Parathyroid adenoma (tissue), 2 donors: Measurements from ENCODE around the gene ALCAM.
A peak's percentile ranks its signal among the peaks of the same experiment; 100 is the strongest.

Source experiments
- H2AFZ ChIP-seq: fragments of 300-600 bp; sonication (generic); one replicate; pipeline ENCODE4 v1.7.0; 2017; ENCODE audit warnings: antibody characterized with exemption, mild to moderate bottlenecking
- H3K27ac ChIP-seq: fragments of 300-600 bp; sonication (generic); one replicate; pipeline ENCODE4 v1.7.0; 2017
- H3K27me3 ChIP-seq: fragments of 300-600 bp; sonication (generic); one replicate; pipeline ENCODE4 v1.7.0; 2017; ENCODE audit warnings: low read length; ENCODE audit not compliant: control insufficient read depth, insufficient read depth
- H3K36me3 ChIP-seq: fragments of 300-600 bp; sonication (generic); one replicate; pipeline ENCODE4 v1.7.0; 2017; ENCODE audit warnings: low read length; ENCODE audit not compliant: control insufficient read depth, insufficient read depth
- H3K4me1 ChIP-seq: fragments of 300-600 bp; sonication (generic); one replicate; pipeline ENCODE4 v1.7.0; 2017; ENCODE audit warnings: control low read depth
- H3K4me2 ChIP-seq: fragments of 300-600 bp; sonication (generic); one replicate; pipeline ENCODE4 v1.7.0; 2017; ENCODE audit warnings: low read length
- H3K4me3 ChIP-seq: fragments of 300-600 bp; sonication (generic); one replicate; pipeline ENCODE4 v1.7.0; 2017; ENCODE audit warnings: low read depth, low read length
- H3K79me2 ChIP-seq: fragments of 300-600 bp; sonication (generic); one replicate; pipeline ENCODE4 v1.7.0; 2017; ENCODE audit warnings: control low read depth
- H3K9ac ChIP-seq: fragments of 300-600 bp; sonication (generic); one replicate; pipeline ENCODE4 v1.7.0; 2017; ENCODE audit warnings: mild to moderate bottlenecking
- H3K9me3 ChIP-seq: fragments of 300-600 bp; sonication (generic); one replicate; pipeline ENCODE4 v1.7.0; 2017; ENCODE audit warnings: low read length; ENCODE audit not compliant: control insufficient read depth
- TF ChIP-seq, protein P1 (sequence below): fragments of 300-600 bp; sonication (generic); IDR thresholded peaks from one replicate; pipeline ENCODE4 v1.7.0; 2017; ENCODE audit warnings: antibody characterized with exemption, mild to moderate bottlenecking
- donor health status: primary hyperparathyroidism.

The ALCAM gene

GRCh38 chr3:105470851-105471250, 104.1 kb downstream of the ALCAM start:
- Histone ChIP-seq H3K36me3 (no peaks in the 10 kb centered on the region), H3K4me1 (peaks cover 15% of the 10 kb centered on the region), H2AFZ (no peak overlapping the region), H3K9me3 (no peaks in the 10 kb centered on the region), H3K4me3 (no peak overlapping the region), H3K4me2 (no peak overlapping the region), H3K27me3 (no peaks in the 10 kb centered on the region), H3K79me2 (peaks cover 46% of the 10 kb centered on the region), H3K27ac (no peak overlapping the region), H3K9ac (no peak overlapping the region)
- TF ChIP-seq, protein P1, sequence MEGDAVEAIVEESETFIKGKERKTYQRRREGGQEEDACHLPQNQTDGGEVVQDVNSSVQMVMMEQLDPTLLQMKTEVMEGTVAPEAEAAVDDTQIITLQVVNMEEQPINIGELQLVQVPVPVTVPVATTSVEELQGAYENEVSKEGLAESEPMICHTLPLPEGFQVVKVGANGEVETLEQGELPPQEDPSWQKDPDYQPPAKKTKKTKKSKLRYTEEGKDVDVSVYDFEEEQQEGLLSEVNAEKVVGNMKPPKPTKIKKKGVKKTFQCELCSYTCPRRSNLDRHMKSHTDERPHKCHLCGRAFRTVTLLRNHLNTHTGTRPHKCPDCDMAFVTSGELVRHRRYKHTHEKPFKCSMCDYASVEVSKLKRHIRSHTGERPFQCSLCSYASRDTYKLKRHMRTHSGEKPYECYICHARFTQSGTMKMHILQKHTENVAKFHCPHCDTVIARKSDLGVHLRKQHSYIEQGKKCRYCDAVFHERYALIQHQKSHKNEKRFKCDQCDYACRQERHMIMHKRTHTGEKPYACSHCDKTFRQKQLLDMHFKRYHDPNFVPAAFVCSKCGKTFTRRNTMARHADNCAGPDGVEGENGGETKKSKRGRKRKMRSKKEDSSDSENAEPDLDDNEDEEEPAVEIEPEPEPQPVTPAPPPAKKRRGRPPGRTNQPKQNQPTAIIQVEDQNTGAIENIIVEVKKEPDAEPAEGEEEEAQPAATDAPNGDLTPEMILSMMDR, result no peak

GRCh38 chr3:105473521-105474223, 107.0 kb downstream of the ALCAM start:
- TF ChIP-seq, protein P1, result no peak
- Histone ChIP-seq H3K27ac (no peak overlapping the region), H3K27me3 (no peaks in the 10 kb centered on the region), H3K79me2 (peaks cover 47% of the 10 kb centered on the region), H3K4me1 (peaks cover 12% of the 10 kb centered on the region), H3K4me3 (no peak overlapping the region), H3K9me3 (no peaks in the 10 kb centered on the region), H2AFZ (no peak overlapping the region), H3K36me3 (no peaks in the 10 kb centered on the region), H3K4me2 (peak overlapping the region; percentile 13), H3K9ac (no peak overlapping the region)

- H3K4me3 ChIP-seq, result no peak overlapping the region
- TF ChIP-seq, protein P1, result no peak
- H3K36me3 ChIP-seq, result no peaks in the 10 kb centered on the region
- H3K27me3 ChIP-seq, result no peaks in the 10 kb centered on the region
- H3K9me3 ChIP-seq, result no peaks in the 10 kb centered on the region
- no peak overlapping the region for H2AFZ ChIP-seq
- no peak overlapping the region for H3K9ac ChIP-seq
- peaks cover 31% of the 10 kb centered on the region for H3K79me2 ChIP-seq
- H3K4me2 ChIP-seq, result peak overlapping the region; percentile 31
- H3K4me1 ChIP-seq, result peaks cover 8% of the 10 kb centered on the region
- no peak overlapping the region for H3K27ac ChIP-seq
Measured at GRCh38 chr3:105480768-105481167, 114.1 kb downstream of the ALCAM start.

GRCh38 chr3:105483476-105483875, 116.8 kb downstream of the ALCAM start:
- Histone ChIP-seq H3K4me1 (peaks cover 8% of the 10 kb centered on the region), H3K27ac (no peak overlapping the region), H3K9me3 (no peaks in the 10 kb centered on the region), H3K27me3 (no peaks in the 10 kb centered on the region), H3K4me2 (no peak overlapping the region), H3K9ac (no peak overlapping the region), H2AFZ (no peak overlapping the region), H3K4me3 (no peak overlapping the region), H3K79me2 (peaks cover 22% of the 10 kb centered on the region), H3K36me3 (no peaks in the 10 kb centered on the region)
- TF ChIP-seq, protein P1, result no peak

GRCh38 chr3:105490045-105490444, 123.3 kb downstream of the ALCAM start:
- H3K9ac ChIP-seq, result no peak overlapping the region
- H3K9me3 ChIP-seq, result no peaks in the 10 kb centered on the region
- no peak overlapping the region for H3K27ac ChIP-seq
- no peak overlapping the region for H3K4me3 ChIP-seq
- TF ChIP-seq, protein P1, result no peak
- no peak overlapping the region for H2AFZ ChIP-seq
- peaks cover 18% of the 10 kb centered on the region for H3K4me1 ChIP-seq
- H3K27me3 ChIP-seq, result no peaks in the 10 kb centered on the region
- peaks cover 38% of the 10 kb centered on the region for H3K79me2 ChIP-seq
- no peaks in the 10 kb centered on the region for H3K36me3 ChIP-seq
- no peak overlapping the region for H3K4me2 ChIP-seq
